Thyroid gland (tissue), 4 donors: Measurements from ENCODE around the gene MPP3. TPM values are rescaled to one million over a fixed set of nuclear protein-coding genes. Genes with fewer than 3 reads are reported as not detected.

Experiments used
- total RNA-seq, 4 donors: library from RNA; depleted of rRNA; stranded (reverse); fragments of >200 nt; gene quantifications; one replicate each; pipeline ENCODE4 v1.2.3, GENCODE V29; 2016

The MPP3 gene
- total RNA-seq, 4 donors from 2014 or later: 7.1 to 20.5 (median 15.4) TPM

Other genes starting within 250 kb of the MPP3 start
- 1 to 10 TPM in 3 of 4 donors, not detected in 1; 1.1 to 1.9 (median 1.4) TPM for gene MEOX1, start 171.2 kb downstream of the MPP3 start, total RNA-seq
- not detected for gene SOST, start 74.4 kb downstream of the MPP3 start, total RNA-seq
- gene DUSP3, start 54.2 kb downstream of the MPP3 start, total RNA-seq: 10 to 100 TPM; 67.7 to 98.5 (median 72.0) TPM
- gene CFAP97D1, start 52.7 kb downstream of the MPP3 start, total RNA-seq: under 1 TPM in 1 of 4 donors, not detected in 3; 0.13 TPM
- 10 to 100 TPM in 1 of 4 donors, 1 to 10 TPM in 3; 1.5 to 22.5 (median 2.2) TPM for gene CD300LG, start 14.0 kb upstream of the MPP3 start, total RNA-seq
- 10 to 100 TPM in 1 of 4 donors, 1 to 10 TPM in 3; 6.5 to 30.8 (median 9.0) TPM for gene MPP2, start 74.4 kb upstream of the MPP3 start, total RNA-seq
- not detected for gene PPY, start 109.3 kb upstream of the MPP3 start, total RNA-seq
- 1 to 10 TPM in 1 of 4 donors, not detected in 3; 2.2 TPM for gene PYY, start 120.8 kb upstream of the MPP3 start, total RNA-seq
- 10 to 100 TPM; 11.9 to 19.2 (median 14.5) TPM for gene NAGS, start 171.5 kb upstream of the MPP3 start, total RNA-seq
- 10 to 100 TPM; 33.6 to 56.9 (median 45.0) TPM for gene TMEM101, start 181.8 kb upstream of the MPP3 start, total RNA-seq
- gene LSM12, start 233.5 kb upstream of the MPP3 start, total RNA-seq: 10 to 100 TPM; 41.3 to 47.2 (median 43.8) TPM
- 100 to 1,000 TPM in 2 of 4 donors, 10 to 100 TPM in 2; 41.4 to 104 (median 80.8) TPM for gene G6PC3, start 237.6 kb upstream of the MPP3 start, total RNA-seq